Measurements from ENCODE around the gene OSBPL6. TPM values are rescaled to one million over a fixed set of nuclear protein-coding genes. Genes with fewer than 3 reads are reported as not detected.
"Not testable (repeated sequence)": the region's sequence is repeated elsewhere in the genome, so short reads cannot be mapped to it uniquely, and the experiment has no call there.

Gene OSBPL6
- total RNA-seq, 6 experiments from 2014 or later: 2.4 to 4.1 (median 3.1) TPM

DNA sequence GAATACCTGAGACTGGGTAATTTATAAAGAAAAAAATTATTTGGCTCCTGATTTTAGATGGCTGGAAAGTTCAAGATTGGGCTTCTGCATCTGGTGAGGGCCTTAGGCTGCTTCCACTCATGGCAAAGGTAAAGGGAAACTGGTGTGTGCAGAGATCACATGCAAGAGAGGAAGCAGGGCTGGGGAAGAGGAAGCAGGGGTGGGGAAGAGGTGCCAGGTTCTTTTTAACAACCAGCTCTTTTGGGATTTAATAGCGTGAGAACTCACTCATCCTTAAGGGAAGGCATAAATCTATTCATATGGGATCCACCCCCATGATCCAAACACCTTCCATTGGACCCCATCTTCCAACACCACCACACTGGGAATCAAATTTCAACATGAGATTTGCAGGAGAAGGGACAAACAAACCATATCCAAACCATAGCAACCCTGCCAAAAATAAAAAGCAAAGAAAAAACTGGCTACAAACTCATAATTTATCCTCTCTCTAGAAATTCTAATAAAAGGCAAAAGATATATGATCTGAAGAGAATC lies 226.2 kb downstream of the OSBPL6 start:
- WGBS (ENCODE audit: insufficient coverage, low coverage, low lambda C conversion rate, missing lambda C conversion rate): 44% methylated on average over 1 of the region's 1 CpG
- no peaks in the 10 kb centered on the region for H3K9me3 ChIP-seq
- H3K4me1 ChIP-seq: no peaks in the 10 kb centered on the region
- H3K4me3 ChIP-seq: no peak overlapping the region
- TF ChIP-seq POLR2A (IDR thresholded peaks at IDR 0.05): no peak
- TF ChIP-seq CTCF (IDR thresholded peaks at IDR 0.05): no peak
- H3K27ac ChIP-seq: no peak overlapping the region
- ATAC-seq: no peak
- intact Hi-C loops (cut with DNase I): no loop called here
- no peaks in the 10 kb centered on the region for H3K36me3 ChIP-seq
- no peak for DNase-seq
- H3K27me3 ChIP-seq: no peaks in the 10 kb centered on the region

DNA sequence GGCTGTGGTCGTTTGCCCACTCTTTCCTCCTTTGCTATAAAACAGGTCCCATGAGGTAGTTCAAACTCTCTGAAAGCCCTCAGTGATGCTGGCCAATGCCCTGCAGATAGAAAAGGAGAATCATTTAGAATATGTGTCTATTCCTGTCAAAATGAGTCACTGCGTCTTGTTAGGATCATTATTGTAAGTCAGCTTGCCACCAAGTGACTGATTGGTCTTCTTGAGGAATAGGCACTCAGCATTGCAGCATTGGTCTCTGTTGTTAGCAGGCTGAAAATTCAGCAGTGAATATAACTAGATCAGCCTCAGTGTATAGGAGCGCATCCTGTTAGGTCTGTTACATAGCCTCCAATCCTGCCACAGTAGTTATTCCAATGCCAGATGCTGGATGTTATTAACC lies 227.8 kb downstream of the OSBPL6 start:
- 0% methylated on average over 1 of the region's 3 CpGs for WGBS (ENCODE audit: insufficient coverage, low coverage, low lambda C conversion rate, missing lambda C conversion rate)
- TF ChIP-seq POLR2A (IDR thresholded peaks at IDR 0.05) (no peak), CTCF (IDR thresholded peaks at IDR 0.05) (no peak)
- Histone ChIP-seq H3K4me3 (no peak overlapping the region), H3K9me3 (no peaks in the 10 kb centered on the region), H3K27me3 (no peaks in the 10 kb centered on the region), H3K4me1 (no peaks in the 10 kb centered on the region), H3K36me3 (no peaks in the 10 kb centered on the region), H3K27ac (no peak overlapping the region)
- intact Hi-C loops (cut with DNase I): no loop called here
- ATAC-seq (no peak), DNase-seq (no peak)

GRCh38 chr2:178423746-178424145 lies 229.4 kb downstream of the OSBPL6 start:
- H3K4me3 ChIP-seq; H3K4me1 ChIP-seq; H3K36me3 ChIP-seq; H3K9me3 ChIP-seq; H3K27ac ChIP-seq; ATAC-seq; intact Hi-C loops (cut with DNase I); H3K27me3 ChIP-seq; DNase-seq: not testable (repeated sequence)
- 88% methylated on average over 4 of the region's 5 CpGs for WGBS (ENCODE audit: insufficient coverage, low coverage, low lambda C conversion rate, missing lambda C conversion rate)

- H3K27me3 ChIP-seq: no peaks in the 10 kb centered on the region
- H3K4me3 ChIP-seq: no peak overlapping the region
- peaks cover 0 to 4% (median 0%) of the 10 kb centered on the region in 4 donors for H3K4me1 ChIP-seq
- TF ChIP-seq CTCF (IDR thresholded peaks at IDR 0.05): no peak
- no peak for TF ChIP-seq POLR2A (IDR thresholded peaks at IDR 0.05)
- H3K36me3 ChIP-seq: peaks cover 0 to under 1% (median 0%) of the 10 kb centered on the region in 4 donors
- ATAC-seq (no peak), DNase-seq (no peak)
- no peaks in the 10 kb centered on the region for H3K9me3 ChIP-seq
- no peak overlapping the region for H3K27ac ChIP-seq
- intact Hi-C loops (cut with DNase I): no loop called here
- 91% methylated on average over 4 of the region's 4 CpGs for WGBS (ENCODE audit: insufficient coverage, low coverage, low lambda C conversion rate, missing lambda C conversion rate)
Observed at GRCh38 chr2:178425255-178425827, 231.0 kb downstream of the OSBPL6 start.

DNA sequence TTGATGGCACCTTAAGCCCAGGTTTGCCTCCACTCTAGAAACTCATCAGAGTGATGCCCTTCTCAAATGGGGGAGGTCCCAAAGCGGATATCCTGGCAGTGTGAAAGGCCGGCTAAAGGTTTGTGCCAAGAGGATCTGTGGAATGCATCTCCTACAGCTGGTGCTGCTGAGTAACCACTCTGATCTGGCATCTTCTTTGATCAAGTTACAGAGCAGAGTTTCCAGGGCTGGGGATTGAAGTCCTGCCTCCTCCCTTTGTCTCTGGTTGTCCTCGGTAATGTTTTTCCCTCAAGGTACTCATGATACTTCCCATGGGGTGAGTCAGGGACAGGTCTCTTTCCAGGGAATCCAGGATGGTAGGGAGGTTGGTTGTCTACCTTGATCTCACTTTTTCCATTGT lies 232.1 kb downstream of the OSBPL6 start:
- Histone ChIP-seq H3K27me3 (no peaks in the 10 kb centered on the region), H3K9me3 (no peaks in the 10 kb centered on the region), H3K4me1 (peaks cover 0 to 4% (median 0%) of the 10 kb centered on the region in 4 donors), H3K4me3 (no peak overlapping the region), H3K36me3 (peaks cover 0 to 11% (median 0%) of the 10 kb centered on the region in 4 donors), H3K27ac (no peak overlapping the region)
- DNase-seq (no peak), ATAC-seq (no peak)
- intact Hi-C loops (cut with DNase I): no loop called here
- TF ChIP-seq POLR2A (IDR thresholded peaks at IDR 0.05) (no peak), CTCF (IDR thresholded peaks at IDR 0.05) (no peak)
- no CpG with 5 or more reads among the region's 3 CpGs for WGBS (ENCODE audit: insufficient coverage, low coverage, low lambda C conversion rate, missing lambda C conversion rate)

Data from right lobe of liver (tissue), 6 donors.